ENCODE measurements around the gene CORO1C. TPM values are rescaled to one million over a fixed set of nuclear protein-coding genes. Genes with fewer than 3 reads are reported as not detected.

Gene CORO1C
- total RNA-seq, 2 donors from 2014 or later: 35.6 to 38.3 TPM

DNA sequence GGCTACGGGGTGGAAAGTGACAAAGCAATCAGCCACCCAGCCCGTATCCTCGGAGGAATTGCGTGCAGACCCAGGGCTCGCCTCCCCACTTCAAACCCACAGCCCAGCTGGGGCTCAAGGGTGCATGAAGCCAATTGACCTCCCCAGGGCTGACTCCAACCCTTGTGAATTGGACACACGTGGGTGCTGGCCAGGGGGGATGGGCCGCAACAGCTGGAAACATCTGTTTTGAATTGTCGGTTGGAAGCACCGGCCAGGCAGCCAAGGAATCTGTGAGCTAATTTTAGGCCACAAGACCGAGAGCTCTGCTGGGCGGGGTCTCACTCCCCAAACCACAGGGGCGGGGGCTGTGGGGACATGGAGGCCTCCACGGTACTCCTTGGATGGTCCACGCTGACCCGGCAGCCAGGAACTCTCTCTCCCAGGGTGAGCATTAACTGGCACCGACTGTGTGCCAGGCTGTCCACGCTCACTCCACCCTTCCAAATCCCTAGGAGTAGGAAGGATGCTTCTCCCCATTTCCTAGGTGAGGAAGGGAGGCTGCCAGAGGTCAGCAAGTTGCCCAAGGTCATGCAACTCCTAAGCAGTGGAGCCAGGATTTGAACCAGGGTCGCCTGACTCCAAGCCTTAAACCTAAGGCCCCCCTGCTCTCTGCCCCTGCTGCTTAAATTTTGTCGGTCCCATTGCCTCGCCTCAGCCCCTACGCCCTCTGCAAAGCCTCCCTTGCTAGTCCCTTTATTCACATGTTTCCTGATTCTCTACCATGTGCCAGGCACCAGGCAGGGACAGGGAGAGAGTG, 121.6 kb downstream of the CORO1C start:
- ATAC-seq (replicated peaks in 1 of 2): no peak
- no peak overlapping the region for H3K27ac Mint-ChIP-seq
- peaks cover 28% of the 10 kb centered on the region for H3K4me1 Mint-ChIP-seq (ENCODE audit: low read depth)
- H3K36me3 Mint-ChIP-seq (ENCODE audit: insufficient read depth in 2 of 2): peaks cover 0 to 2% of the 10 kb centered on the region in 2 donors
- no peak overlapping the region for H3K4me3 Mint-ChIP-seq
- no peaks in the 10 kb centered on the region for H3K9me3 Mint-ChIP-seq
- H3K27me3 Mint-ChIP-seq (ENCODE audit: low read depth): no peaks in the 10 kb centered on the region
- no peak for DNase-seq

- Mint-ChIP-seq H3K4me3 (no peak overlapping the region), H3K36me3 (ENCODE audit: insufficient read depth in 2 of 2) (no peaks in the 10 kb centered on the region), H3K4me1 (ENCODE audit: low read depth) (peaks cover 21% of the 10 kb centered on the region), H3K27ac (no peak overlapping the region), H3K9me3 (no peaks in the 10 kb centered on the region), H3K27me3 (ENCODE audit: low read depth) (no peaks in the 10 kb centered on the region)
- no peak for ATAC-seq (replicated peaks in 1 of 2)
- no peak for DNase-seq
These were observed 122.7 kb downstream of the CORO1C start for GRCh38 chr12:108608616-108609015.

DNA sequence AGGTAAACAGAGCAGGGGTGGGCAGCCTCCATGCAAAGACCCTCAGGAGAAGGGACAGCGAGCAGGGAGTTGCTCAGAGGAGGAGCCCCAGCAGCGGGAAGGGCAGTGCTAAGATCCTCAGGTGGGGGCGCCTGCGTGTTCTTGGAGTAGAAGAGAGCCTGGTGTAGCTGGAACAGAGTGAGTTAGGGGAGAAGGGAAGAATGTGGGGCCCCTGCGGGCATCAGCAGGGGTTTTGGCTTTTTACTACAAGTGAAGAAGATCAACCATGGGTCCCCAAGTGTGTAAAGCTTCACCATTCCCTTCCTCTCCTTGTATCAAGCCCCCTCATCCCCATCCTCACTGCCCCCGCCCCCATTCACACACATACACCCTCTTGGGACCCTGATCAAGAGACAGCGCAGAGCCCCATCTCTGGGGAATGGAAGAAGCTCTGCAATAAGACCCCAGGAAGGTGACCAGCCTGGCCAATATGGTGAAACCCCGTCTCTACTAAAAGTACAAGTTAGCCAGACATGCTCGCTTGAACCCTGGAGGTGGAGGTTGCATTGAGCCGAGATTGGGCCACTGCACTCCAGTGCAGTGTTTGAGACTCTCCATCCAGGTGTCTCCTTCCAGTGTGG, 123.2 kb downstream of the CORO1C start:
- no peaks in the 10 kb centered on the region for H3K27me3 Mint-ChIP-seq (ENCODE audit: low read depth)
- DNase-seq (no peak), ATAC-seq (replicated peaks in 1 of 2) (no peak)
- no peaks in the 10 kb centered on the region for H3K36me3 Mint-ChIP-seq (ENCODE audit: insufficient read depth in 2 of 2)
- no peak overlapping the region for H3K4me3 Mint-ChIP-seq
- no peaks in the 10 kb centered on the region for H3K9me3 Mint-ChIP-seq
- H3K27ac Mint-ChIP-seq: no peak overlapping the region
- peaks cover 16% of the 10 kb centered on the region for H3K4me1 Mint-ChIP-seq (ENCODE audit: low read depth)

GRCh38 chr12:108606492-108606891, 124.8 kb downstream of the CORO1C start:
- H3K27ac Mint-ChIP-seq: peak overlapping the region; percentile 90
- no peaks in the 10 kb centered on the region for H3K36me3 Mint-ChIP-seq (ENCODE audit: insufficient read depth in 2 of 2)
- ATAC-seq (replicated peaks in 1 of 2) (no peak), DNase-seq (no peak)
- no peak overlapping the region for H3K4me3 Mint-ChIP-seq
- H3K9me3 Mint-ChIP-seq: no peaks in the 10 kb centered on the region
- no peaks in the 10 kb centered on the region for H3K27me3 Mint-ChIP-seq (ENCODE audit: low read depth)
- H3K4me1 Mint-ChIP-seq (ENCODE audit: low read depth): peaks cover under 1% of the 10 kb centered on the region

DNA sequence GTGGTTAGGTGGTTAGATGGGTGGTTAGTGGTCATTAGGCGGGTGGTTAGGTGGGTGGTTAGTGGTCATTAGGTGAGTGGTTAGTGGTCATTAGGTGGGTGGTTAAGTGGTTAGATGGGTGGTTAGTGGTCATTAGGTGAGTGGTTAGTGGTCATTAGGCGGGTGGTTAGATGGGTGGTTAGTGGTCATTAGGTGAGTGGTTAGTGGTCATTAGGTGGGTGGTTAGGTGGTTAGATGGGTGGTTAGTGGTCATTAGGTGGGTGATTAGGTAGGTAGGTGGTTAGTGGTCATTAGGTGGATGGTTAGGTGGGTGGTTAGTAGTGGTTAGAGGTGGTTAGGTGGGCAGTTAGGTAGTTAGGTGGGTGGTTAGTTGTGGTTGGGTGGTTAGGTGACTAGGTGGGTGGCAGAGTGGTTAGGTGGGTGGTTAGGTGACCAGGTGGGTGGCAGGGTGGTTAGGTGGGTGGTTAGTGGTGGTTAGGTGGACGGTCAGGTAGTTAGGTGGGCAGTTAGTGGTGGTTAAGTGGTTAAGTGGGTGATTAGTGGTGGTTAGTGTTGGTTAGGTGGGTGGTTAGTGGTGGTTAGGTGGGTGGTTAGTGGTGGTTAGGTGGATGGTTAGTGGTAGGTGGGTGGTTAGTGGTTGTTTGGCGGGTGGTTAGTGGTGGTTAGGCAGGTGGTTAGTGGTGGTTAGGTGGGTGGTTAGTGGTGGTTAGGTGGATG, 125.5 kb downstream of the CORO1C start:
- Mint-ChIP-seq H3K27ac (peak overlapping the region; percentile 90), H3K27me3 (ENCODE audit: low read depth) (no peaks in the 10 kb centered on the region)
- DNase-seq: no peak

GRCh38 chr12:108605000-108605689, 126.2 kb downstream of the CORO1C start:
- Mint-ChIP-seq H3K27ac (peak overlapping the region; percentile 76), H3K27me3 (ENCODE audit: low read depth) (no peaks in the 10 kb centered on the region), H3K9me3 (no peaks in the 10 kb centered on the region), H3K36me3 (ENCODE audit: insufficient read depth in 2 of 2) (no peaks in the 10 kb centered on the region), H3K4me1 (ENCODE audit: low read depth) (no peaks in the 10 kb centered on the region), H3K4me3 (no peak overlapping the region)
- ATAC-seq (replicated peaks in 1 of 2) (no peak), DNase-seq (no peak)

More for the DNA sequence above, 125.5 kb downstream of the CORO1C start:
- Mint-ChIP-seq H3K36me3 (ENCODE audit: insufficient read depth in 2 of 2) (no peaks in the 10 kb centered on the region), H3K4me1 (ENCODE audit: low read depth) (no peaks in the 10 kb centered on the region), H3K9me3 (no peaks in the 10 kb centered on the region), H3K4me3 (no peak overlapping the region)
- ATAC-seq (replicated peaks in 1 of 2): no peak

GRCh38 chr12:108604208-108604941, 126.9 kb downstream of the CORO1C start:
- Mint-ChIP-seq H3K4me3 (no peak overlapping the region), H3K4me1 (ENCODE audit: low read depth) (no peaks in the 10 kb centered on the region), H3K27me3 (ENCODE audit: low read depth) (no peaks in the 10 kb centered on the region), H3K36me3 (ENCODE audit: insufficient read depth in 2 of 2) (no peaks in the 10 kb centered on the region), H3K27ac (peak overlapping the region; percentile 14), H3K9me3 (no peaks in the 10 kb centered on the region)
- ATAC-seq (replicated peaks in 1 of 2): no peak
- DNase-seq: no peak

GRCh38 chr12:108603743-108604142, 127.6 kb downstream of the CORO1C start:
- no peak overlapping the region for H3K27ac Mint-ChIP-seq
- no peaks in the 10 kb centered on the region for H3K9me3 Mint-ChIP-seq
- no peak overlapping the region for H3K4me3 Mint-ChIP-seq
- DNase-seq (no peak), ATAC-seq (replicated peaks in 1 of 2) (no peak)
- no peaks in the 10 kb centered on the region for H3K27me3 Mint-ChIP-seq (ENCODE audit: low read depth)
- no peaks in the 10 kb centered on the region for H3K36me3 Mint-ChIP-seq (ENCODE audit: insufficient read depth in 2 of 2)
- no peaks in the 10 kb centered on the region for H3K4me1 Mint-ChIP-seq (ENCODE audit: low read depth)

DNA sequence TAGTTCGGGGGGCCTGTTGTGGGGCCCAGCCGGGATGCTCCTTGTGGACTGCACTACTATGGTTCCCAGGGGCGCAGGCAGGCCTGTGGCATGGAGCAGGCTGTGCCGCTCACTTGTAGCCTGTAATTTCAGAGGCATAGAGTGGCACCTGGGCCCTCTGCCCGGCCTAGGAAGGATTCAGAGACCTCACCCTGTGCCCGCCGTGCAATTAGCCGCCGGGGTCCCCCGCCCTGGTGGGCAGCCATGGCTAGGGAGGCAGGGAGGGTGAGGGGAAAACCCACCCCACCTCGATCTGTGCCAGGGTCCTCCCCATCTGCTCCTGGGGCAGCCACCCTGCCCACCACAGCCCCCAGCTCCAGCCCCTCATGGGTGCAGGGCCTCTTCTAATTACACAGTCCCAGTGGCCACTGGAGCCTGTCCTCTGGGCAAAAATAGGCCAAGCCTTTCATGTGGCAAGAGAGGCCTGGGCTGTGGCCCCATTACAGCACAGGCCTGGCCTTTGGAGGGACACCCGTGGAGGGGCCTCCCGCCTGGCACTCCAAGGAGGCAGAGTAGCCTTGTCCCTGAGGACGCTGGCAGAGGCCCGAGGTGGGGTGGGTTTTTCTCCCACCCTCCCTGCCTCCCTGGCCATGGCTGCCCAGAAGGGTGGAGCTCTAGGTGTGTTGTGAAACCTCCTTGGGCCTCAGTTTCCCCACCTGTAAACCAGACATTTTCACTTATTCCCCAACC, 128.2 kb downstream of the CORO1C start:
- no peak overlapping the region for H3K27ac Mint-ChIP-seq

GRCh38 chr12:108602209-108602705, 129.1 kb downstream of the CORO1C start:
- no peak for DNase-seq
- no peak for ATAC-seq (replicated peaks in 1 of 2)
- Mint-ChIP-seq H3K27ac (no peak overlapping the region), H3K27me3 (ENCODE audit: low read depth) (no peaks in the 10 kb centered on the region), H3K9me3 (no peaks in the 10 kb centered on the region), H3K4me1 (ENCODE audit: low read depth) (no peaks in the 10 kb centered on the region), H3K36me3 (ENCODE audit: insufficient read depth in 2 of 2) (no peaks in the 10 kb centered on the region), H3K4me3 (no peak overlapping the region)

More for the DNA sequence above, 128.2 kb downstream of the CORO1C start:
- Mint-ChIP-seq H3K9me3 (no peaks in the 10 kb centered on the region), H3K27me3 (ENCODE audit: low read depth) (no peaks in the 10 kb centered on the region), H3K4me3 (no peak overlapping the region), H3K36me3 (ENCODE audit: insufficient read depth in 2 of 2) (no peaks in the 10 kb centered on the region), H3K4me1 (ENCODE audit: low read depth) (no peaks in the 10 kb centered on the region)
- no peak for DNase-seq
- ATAC-seq (replicated peaks in 1 of 2): no peak

DNA sequence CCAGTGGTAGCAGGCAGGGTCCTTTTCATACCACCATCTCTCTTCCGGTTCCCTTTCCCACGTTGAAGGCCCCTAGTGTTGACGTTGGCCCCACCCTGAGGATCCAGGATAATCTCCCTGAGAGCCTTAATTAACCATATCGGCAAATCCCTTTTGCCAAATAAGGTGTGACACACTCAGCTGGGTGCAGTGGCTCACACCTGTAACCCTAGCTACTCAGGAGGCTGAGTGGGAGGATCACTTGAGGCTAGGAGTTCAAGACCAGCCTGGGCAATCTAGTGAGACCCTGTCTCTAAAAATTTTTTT, 130.7 kb downstream of the CORO1C start:
- no peak overlapping the region for H3K4me3 Mint-ChIP-seq
- no peaks in the 10 kb centered on the region for H3K27me3 Mint-ChIP-seq (ENCODE audit: low read depth)
- no peaks in the 10 kb centered on the region for H3K9me3 Mint-ChIP-seq
- no peaks in the 10 kb centered on the region for H3K36me3 Mint-ChIP-seq (ENCODE audit: insufficient read depth in 2 of 2)
- H3K4me1 Mint-ChIP-seq (ENCODE audit: low read depth): no peaks in the 10 kb centered on the region
- ATAC-seq (replicated peaks in 1 of 2): no peak
- H3K27ac Mint-ChIP-seq: no peak overlapping the region
- DNase-seq: no peak
